Activated CD4-positive, alpha-beta T cell treated with anti-CD3 and anti-CD28 coated beads for 48 hours (primary cell): ENCODE measurements around the gene ZNF776.
"Not testable (repeated sequence)": the region's sequence is repeated elsewhere in the genome, so short reads cannot be mapped to it uniquely, and the experiment has no call there.

Experiments
- DNase-seq: peaks from one replicate; pipeline ENCODE4 v3.0.0-alpha.2; 2020

ZNF776 gene

DNA sequence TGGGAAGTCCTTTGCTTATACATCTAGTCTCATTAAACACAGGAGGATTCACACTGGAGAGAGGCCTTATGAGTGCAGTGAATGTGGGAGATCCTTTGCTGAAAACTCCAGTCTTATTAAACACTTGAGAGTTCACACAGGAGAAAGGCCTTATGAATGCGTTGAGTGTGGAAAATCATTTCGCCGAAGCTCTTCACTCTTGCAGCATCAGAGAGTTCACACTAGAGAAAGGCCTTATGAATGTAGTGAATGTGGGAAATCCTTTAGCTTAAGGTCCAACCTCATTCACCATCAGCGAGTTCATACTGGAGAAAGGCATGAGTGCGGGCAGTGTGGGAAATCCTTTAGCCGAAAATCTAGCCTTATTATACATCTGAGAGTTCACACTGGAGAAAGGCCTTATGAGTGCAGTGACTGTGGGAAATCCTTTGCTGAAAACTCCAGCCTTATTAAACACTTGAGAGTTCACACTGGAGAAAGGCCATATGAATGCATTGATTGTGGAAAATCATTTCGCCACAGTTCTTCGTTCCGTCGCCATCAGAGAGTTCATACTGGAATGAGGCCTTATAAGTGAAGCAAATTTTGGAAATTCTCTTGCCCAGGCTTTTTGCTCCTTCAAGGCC is 32.7 kb downstream of the ZNF776 start:
- DNase-seq, result no peak

DNA sequence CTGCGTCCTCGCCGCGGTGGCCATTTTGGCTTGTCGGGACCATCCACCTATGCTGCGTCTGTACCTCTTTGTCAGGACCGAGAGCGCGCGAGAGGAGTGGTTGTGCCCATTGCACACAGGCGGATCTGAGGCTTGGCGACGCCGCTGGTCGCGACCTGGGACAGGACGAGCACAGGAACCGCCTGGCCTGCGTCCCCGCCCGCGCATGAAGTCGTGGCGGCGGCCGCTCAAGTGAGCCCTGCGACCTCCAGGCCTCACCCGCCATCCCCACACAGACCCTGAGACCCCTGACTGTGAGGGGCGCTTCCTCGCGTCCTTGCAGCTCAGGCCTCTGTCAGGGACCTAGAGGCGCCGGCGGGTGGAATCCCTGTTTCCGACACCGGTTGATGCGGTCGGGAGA is 39.7 kb downstream of the ZNF776 start:
- DNase-seq, result no peak

DNA sequence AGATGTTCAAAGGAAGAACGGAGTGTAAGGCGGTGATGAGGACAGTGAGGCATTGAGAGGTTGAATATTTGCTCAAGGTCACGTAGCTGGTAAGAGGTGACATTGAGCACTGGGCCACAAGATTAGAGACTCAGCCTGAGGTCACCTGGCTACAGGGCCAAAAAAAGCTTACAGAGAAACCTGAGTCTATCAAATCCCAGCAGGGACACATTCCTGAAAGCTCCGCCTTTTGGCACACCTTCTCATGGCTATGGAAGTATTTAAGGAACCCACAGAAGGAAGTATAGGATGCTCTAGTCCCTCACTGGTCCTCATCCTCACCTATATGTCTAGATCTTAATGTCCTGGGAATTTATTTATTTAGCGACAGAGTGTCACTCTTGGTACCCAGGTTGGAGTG is 40.3 kb downstream of the ZNF776 start:
- no peak for DNase-seq

DNA sequence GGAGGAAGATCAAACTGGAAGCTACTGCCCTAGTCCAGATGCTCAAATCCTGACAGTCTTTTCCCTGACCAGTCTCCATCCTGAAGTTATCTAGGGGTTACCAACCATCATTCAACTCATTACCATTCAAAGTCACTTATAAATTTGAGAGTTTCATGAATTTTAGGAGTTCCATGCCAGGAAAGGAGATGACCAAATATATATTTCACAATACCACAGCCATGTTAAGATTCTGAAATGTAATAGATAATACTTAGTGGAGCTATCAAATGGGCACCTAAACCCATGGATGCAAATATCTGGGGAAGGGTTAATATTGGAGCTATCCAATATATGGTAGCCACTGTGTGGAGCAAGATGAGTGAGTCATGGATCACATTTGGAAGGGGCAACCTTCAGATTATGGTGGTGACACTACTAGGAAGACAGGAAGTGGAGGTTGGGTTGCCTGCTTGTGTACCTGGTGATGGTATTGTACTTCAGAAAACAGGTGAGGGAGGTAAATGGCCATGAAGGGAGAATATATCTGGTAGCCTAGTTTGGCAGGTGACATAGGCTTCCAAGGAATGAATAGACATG is 41.6 kb downstream of the ZNF776 start:
- DNase-seq, result no peak

DNA sequence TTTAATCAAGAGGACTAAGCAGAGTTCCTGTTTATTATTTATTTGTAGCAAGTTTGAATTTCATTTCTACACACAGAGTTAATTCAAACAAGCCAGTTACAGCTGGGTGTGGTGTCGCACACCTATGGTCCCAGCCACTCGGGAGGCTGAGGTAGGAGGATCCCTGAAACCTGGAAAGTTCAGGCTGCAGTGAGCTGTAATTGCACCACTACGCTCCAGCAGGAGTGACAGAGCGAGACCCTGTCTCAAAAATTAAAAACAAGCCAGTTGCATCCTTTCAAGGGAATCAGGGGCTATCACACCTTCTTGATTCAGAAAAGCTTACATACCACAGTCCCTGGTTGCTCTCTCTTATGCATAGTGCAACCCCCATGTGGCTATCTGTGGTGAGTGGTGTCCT is 42.7 kb downstream of the ZNF776 start:
- no peak for DNase-seq

DNA sequence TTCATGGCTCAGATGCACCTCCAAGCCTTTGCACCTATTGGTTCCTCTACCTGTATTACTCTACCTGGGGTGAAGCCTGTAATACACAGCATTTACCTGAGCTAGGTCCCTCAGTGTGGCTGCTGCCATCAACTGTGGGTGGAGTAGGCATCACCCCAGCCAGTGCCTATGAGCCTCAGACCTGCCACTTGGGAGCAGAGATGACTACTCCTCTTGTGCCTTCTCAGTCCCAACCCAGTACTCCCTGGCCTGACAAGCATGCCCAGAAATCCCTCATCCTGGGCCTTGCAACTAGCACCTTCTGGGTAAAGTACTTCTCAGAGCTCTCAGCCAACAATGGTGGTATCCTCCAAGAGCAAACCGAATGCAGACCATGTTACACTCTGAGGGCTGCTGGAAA is 50.0 kb downstream of the ZNF776 start:
- not testable (repeated sequence) for DNase-seq

DNA sequence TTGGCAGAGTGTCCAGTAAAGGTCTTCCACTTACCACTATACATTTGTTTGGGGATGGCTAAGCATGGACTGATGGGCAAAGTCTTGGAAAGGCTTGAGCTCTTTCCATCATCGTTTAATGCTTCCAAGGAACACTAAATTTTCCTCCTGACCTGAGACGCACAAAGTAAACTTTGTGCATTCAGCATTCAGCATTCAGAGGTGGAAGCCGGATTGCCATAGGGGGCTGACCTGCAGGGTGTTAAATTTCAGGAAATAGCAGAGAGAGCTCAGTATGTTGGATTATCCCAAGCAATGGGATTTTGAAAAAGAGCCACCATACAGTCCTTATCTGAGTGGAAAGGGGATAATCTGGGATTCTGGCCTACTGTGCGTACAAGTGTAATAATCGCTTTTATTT is 54.1 kb downstream of the ZNF776 start:
- no peak for DNase-seq

DNA sequence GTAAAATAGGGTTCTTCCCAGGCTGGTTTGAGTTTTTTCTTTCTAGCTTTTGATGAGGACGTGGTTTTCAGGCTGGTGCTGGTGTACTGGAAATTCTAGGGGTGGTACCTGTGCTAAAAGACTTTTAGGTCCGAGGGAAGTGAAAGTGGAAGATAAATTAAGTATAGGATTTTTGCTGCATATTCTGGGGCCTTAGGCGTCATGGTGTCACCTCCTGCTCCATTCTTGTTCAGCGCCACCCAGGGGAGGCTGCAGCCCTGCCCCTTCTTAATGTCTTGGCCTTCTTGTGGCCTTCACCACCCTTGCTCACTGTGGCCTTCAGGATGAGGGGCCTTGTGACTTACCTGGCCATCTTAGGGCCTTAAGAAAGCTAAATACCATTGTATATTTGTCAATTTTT is 55.7 kb downstream of the ZNF776 start:
- DNase-seq, result no peak

DNA sequence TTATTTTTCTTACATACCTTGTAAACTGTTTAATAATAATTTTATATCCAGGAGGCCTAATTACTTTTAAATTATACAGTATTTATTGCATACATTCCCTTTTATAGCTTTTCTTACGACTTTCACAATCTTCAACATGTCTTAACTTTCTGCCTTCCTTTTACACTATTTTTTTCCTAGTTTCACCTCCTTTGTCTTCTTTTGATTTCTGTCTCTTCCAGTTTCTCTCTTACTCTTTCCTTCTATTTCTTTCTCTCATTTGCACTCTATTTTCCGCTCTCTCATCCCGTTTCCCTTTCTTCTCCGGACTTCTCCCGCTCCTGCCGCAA is 56.6 kb downstream of the ZNF776 start:
- no peak for DNase-seq

DNA sequence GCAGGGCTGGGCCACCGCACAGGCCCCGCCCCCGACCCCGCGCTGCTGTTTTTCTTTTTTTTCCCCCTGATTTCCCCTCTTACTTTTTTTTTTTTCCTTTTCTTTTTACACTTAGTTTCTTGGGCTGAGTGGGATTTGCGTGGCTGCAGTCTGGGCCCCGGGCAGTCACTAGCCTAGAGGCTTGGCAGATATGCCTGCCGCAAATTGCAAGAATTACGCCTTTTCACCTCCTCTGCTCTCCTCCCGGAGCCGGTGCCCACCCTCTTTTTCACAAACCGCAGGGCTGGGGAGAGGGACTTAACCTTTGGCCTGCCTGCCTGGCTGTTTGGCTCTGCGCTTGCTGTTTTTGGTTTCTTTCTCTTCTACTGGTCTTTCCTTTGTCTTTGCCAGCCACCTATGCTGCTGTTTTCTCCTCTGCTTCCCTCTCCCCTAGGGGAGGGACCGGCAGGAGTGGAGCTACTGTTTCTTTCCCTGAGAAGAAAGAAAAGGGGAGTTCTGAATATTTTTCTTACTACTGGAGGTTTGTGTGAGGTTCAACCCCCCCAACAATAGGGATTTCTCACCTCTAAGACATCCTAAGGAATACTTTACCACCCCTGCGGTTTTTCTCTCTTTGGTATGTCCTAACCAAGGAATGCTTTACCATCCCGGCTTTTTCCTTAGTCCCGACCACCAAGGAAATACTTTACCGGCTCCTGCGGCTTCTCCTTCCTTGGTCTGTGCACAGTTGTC is 57.1 kb downstream of the ZNF776 start:
- DNase-seq, result peak; percentile 26

DNA sequence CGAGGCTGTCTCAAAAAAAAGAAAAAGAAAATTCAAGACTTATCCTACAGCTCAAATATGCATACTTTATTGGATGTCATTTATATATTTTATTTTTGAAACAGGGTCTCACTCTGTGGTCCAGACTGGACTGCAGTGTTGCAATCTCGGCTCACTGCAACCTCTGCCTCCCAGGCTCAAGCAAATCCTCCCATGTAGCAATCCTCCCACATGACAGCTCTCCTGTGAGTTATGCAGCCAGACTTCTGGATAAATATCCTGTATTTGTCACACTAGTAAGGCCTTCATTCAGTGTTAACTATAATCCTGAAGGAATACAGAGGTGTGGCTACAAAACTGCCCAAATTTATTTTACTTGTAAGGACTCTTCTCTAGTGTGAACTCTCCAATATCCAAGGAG is 60.9 kb downstream of the ZNF776 start:
- no peak for DNase-seq
